GM18909 (cell line): Measurements from ENCODE around the gene SENP6.
"Not testable (repeated sequence)": the region's sequence is repeated elsewhere in the genome, so short reads cannot be mapped to it uniquely, and the experiment has no call there.

Experiments used
- ATAC-seq: cut with Tn5 transposase; IDR thresholded peaks from one replicate; pipeline ENCODE4 v1.9.1; 2021; ENCODE audit warnings: mild to moderate bottlenecking; ENCODE audit not compliant: unreplicated experiment, poor library complexity

The SENP6 gene

GRCh38 chr6:75601304-75602245, at the start of gene SENP6:
Gene SENP6 (plus strand): TSS chr6:75601880. CDS start chr6:75602525, 645 bp downstream.
- peak; percentile 71 for ATAC-seq

- no peak for ATAC-seq
Observed at GRCh38 chr6:75556240-75556639, 45.4 kb upstream of the SENP6 start.

- ATAC-seq = no peak
Observed at GRCh38 chr6:75557068-75557467, 44.6 kb upstream of the SENP6 start.

GRCh38 chr6:75563032-75563431, 38.6 kb upstream of the SENP6 start:
- peak; percentile 80 for ATAC-seq

GRCh38 chr6:75566137-75566767, 35.4 kb upstream of the SENP6 start:
- ATAC-seq = no peak

- no peak for ATAC-seq
Observed at GRCh38 chr6:75568100-75568499, 33.6 kb upstream of the SENP6 start.

GRCh38 chr6:75568965-75569364, 32.7 kb upstream of the SENP6 start:
- no peak for ATAC-seq

- ATAC-seq = not testable (repeated sequence)
Observed at GRCh38 chr6:75570671-75571070, 31.0 kb upstream of the SENP6 start.

GRCh38 chr6:75572072-75572471, 29.6 kb upstream of the SENP6 start:
- ATAC-seq = no peak

GRCh38 chr6:75579951-75580350, 21.7 kb upstream of the SENP6 start:
- ATAC-seq = peak; percentile 73

- ATAC-seq = no peak
Observed at GRCh38 chr6:75581231-75581630, 20.4 kb upstream of the SENP6 start.

GRCh38 chr6:75584552-75584951, 17.1 kb upstream of the SENP6 start:
- ATAC-seq = not testable (repeated sequence)

- no peak for ATAC-seq
Observed at GRCh38 chr6:75588948-75589347, 12.7 kb upstream of the SENP6 start.

- ATAC-seq = no peak
Observed at GRCh38 chr6:75590370-75590769, 11.3 kb upstream of the SENP6 start.

- ATAC-seq = not testable (repeated sequence)
Observed at GRCh38 chr6:75596380-75596779, 5.3 kb upstream of the SENP6 start.

GRCh38 chr6:75600768-75601167, 912 bp upstream of the SENP6 start:
- no peak for ATAC-seq

GRCh38 chr6:75602246-75603105, 796 bp downstream of the SENP6 start:
- peak; percentile 40 for ATAC-seq

- no peak for ATAC-seq
Observed at GRCh38 chr6:75603106-75603420, 1.4 kb downstream of the SENP6 start.

- no peak for ATAC-seq
Observed at GRCh38 chr6:75604294-75604693, 2.6 kb downstream of the SENP6 start.

GRCh38 chr6:75605635-75606034, 4.0 kb downstream of the SENP6 start:
- ATAC-seq = no peak

GRCh38 chr6:75608304-75608703, 6.6 kb downstream of the SENP6 start:
- ATAC-seq = no peak
